Gastroesophageal sphincter (tissue), 4 donors: Measurements from ENCODE around the gene COTL1. TPM values are rescaled to one million over a fixed set of nuclear protein-coding genes. Genes with fewer than 3 reads are reported as not detected.
"Not testable (repeated sequence)": the region's sequence is repeated elsewhere in the genome, so short reads cannot be mapped to it uniquely, and the experiment has no call there.

Source experiments
- ATAC-seq: fragments of 150-250 bp; one replicate; pipeline ENCODE4 v1.9.1; 2016; ENCODE audit warnings: mild to moderate bottlenecking, moderate library complexity
- H3K27ac ChIP-seq, 4 donors: fragments of 200-600 bp; sonication (generic) in 3 of 4; 1 replicate in 3 of 4; 2 replicates in 1 of 4; pipeline ENCODE4 v1.5.1; 2016 to 2019
- H3K27me3 ChIP-seq: fragments of 200-600 bp; sonication (generic); one replicate; pipeline ENCODE4 v1.5.1; 2019
- H3K36me3 ChIP-seq, 2 donors: fragments of 200-600 bp; sonication (generic); one replicate each; pipeline ENCODE4 v1.5.1; 2019; ENCODE audit warnings: control low read depth in 1 of 2
- H3K4me1 ChIP-seq, 3 donors: fragments of 200-600 bp; sonication (generic); 1 replicate in 2 of 3; 2 replicates in 1 of 3; pipeline ENCODE4 v1.5.1; 2016 to 2019; ENCODE audit warnings: control low read depth in 2 of 3
- H3K4me3 ChIP-seq, 2 donors: fragments of 200-600 bp; sonication (generic); one replicate each; pipeline ENCODE4 v1.5.1; 2019; ENCODE audit warnings: mild to moderate bottlenecking in 1 of 2, moderate library complexity in 1 of 2
- H3K9me3 ChIP-seq, 3 donors: fragments of 200-600 bp; sonication (generic); one replicate each; pipeline ENCODE4 v1.5.1; 2017 to 2019; ENCODE audit warnings: control low read depth in 2 of 3
- EP300 ChIP-seq: sonication (generic); formaldehyde crosslinking; IDR thresholded peaks from one replicate; pipeline ENCODE4 v1.6.1; 2017; ENCODE audit warnings: antibody characterized with exemption, mild to moderate bottlenecking
- POLR2A ChIP-seq, 2 donors: fragments of 450-650 bp; IDR thresholded peaks; one replicate each; pipeline ENCODE4 v1.6.1; 2017; ENCODE audit warnings: antibody characterized with exemption in 2 of 2, mild to moderate bottlenecking in 2 of 2, moderate library complexity in 1 of 2
- POLR2AphosphoS5 ChIP-seq: sonication (generic); formaldehyde crosslinking; IDR thresholded peaks from one replicate; pipeline ENCODE4 v1.6.1; 2017; ENCODE audit warnings: antibody characterized with exemption
- WGBS, 2 donors: methylation state at CpG; one replicate each; pipeline ENCODE4 v1.1.5; 2018; ENCODE audit warnings: low coverage in 1 of 2; 5-methylcytosine and 5-hydroxymethylcytosine counted together
- total RNA-seq, 4 donors: library from RNA; depleted of rRNA; stranded (reverse); fragments of >200 nt; gene quantifications; one replicate each; pipeline ENCODE4 v1.1.0, GENCODE V29; 2016
- TF ChIP-seq, protein P1 (sequence below), 4 experiments: fragments of 200-600 bp in 2 of 4; fragments of 450-650 bp in 2 of 4; sonication (generic) in 1 of 4; IDR thresholded peaks; one replicate each; pipeline ENCODE4 v1.5.1; 2017 to 2019; ENCODE audit warnings: antibody characterized with exemption in 4 of 4, mild to moderate bottlenecking in 2 of 4, moderate library complexity in 2 of 4

COTL1 gene
- total RNA-seq, 4 donors from 2014 or later: 13.1 to 46.2 (median 37.3) TPM

DNA sequence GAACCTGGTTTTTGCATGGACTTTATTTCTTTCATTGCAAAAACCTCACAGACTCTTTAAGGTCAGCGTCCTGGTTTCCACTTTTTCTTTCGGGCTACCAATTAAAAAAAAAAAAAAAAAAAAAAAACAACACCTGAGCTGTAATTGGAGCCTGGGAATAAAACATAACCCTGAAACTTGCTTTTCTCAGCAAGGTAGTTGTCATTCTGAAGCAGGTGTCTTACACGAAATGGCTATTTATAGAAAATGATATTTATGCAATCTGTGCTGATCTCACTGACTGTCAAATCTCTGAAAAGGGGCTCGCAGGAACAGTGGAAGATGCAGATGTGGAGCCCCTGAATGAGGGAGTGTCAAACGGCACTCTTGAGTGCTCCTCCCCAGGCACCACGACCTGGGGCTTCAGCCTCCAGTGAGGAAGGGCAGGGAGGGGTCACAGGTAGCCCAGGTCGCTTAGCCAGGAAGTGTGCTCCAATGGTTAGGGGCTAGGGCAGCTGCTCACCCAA is 10.4 kb upstream of the COTL1 start:
- Histone ChIP-seq H3K4me1 (no peaks in the 10 kb centered on the region), H3K36me3 (no peaks in the 10 kb centered on the region), H3K27me3 (no peaks in the 10 kb centered on the region), H3K9me3 (no peaks in the 10 kb centered on the region), H3K4me3 (no peak overlapping the region), H3K27ac (no peak overlapping the region)
- TF ChIP-seq POLR2A (IDR thresholded peaks at IDR 0.05) (no peak), EP300 (no peak), POLR2AphosphoS5 (no peak)
- TF ChIP-seq, protein P1, sequence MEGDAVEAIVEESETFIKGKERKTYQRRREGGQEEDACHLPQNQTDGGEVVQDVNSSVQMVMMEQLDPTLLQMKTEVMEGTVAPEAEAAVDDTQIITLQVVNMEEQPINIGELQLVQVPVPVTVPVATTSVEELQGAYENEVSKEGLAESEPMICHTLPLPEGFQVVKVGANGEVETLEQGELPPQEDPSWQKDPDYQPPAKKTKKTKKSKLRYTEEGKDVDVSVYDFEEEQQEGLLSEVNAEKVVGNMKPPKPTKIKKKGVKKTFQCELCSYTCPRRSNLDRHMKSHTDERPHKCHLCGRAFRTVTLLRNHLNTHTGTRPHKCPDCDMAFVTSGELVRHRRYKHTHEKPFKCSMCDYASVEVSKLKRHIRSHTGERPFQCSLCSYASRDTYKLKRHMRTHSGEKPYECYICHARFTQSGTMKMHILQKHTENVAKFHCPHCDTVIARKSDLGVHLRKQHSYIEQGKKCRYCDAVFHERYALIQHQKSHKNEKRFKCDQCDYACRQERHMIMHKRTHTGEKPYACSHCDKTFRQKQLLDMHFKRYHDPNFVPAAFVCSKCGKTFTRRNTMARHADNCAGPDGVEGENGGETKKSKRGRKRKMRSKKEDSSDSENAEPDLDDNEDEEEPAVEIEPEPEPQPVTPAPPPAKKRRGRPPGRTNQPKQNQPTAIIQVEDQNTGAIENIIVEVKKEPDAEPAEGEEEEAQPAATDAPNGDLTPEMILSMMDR (IDR thresholded peaks at IDR 0.05): no peak
- no peak for ATAC-seq
- 46 to 64% methylated on average over 4 to 5 of the region's 7 CpGs for WGBS, 2 donors

DNA sequence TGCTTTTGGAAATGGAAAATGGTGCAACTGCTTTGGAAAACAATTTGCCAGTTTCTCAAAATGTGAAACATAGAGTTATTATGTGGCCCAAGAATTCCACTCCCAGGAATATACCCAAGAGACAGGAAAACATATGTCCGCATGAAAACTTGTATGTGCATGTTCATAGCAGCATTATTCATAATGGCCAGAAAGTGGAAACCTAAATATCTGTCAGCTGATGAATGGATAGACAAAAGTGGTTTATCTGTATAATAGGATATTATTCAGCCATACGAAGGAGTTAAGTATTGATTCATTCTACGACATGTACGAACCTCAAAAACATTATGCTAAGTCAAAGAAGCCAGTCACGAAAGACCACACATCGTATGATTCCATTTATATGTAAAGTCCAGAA is 7.7 kb upstream of the COTL1 start:
- Histone ChIP-seq H3K36me3 (no peaks in the 10 kb centered on the region), H3K4me1 (no peaks in the 10 kb centered on the region), H3K9me3 (no peaks in the 10 kb centered on the region), H3K4me3 (no peak overlapping the region), H3K27me3 (no peaks in the 10 kb centered on the region), H3K27ac (no peak overlapping the region)
- TF ChIP-seq, protein P1 (IDR thresholded peaks at IDR 0.05): no peak
- TF ChIP-seq POLR2A (IDR thresholded peaks at IDR 0.05): no peak
- no peak for TF ChIP-seq EP300
- TF ChIP-seq POLR2AphosphoS5: no peak
- 78 to 98% methylated on average over 5 to 6 of the region's 6 CpGs for WGBS, 2 donors
- ATAC-seq: no peak

DNA sequence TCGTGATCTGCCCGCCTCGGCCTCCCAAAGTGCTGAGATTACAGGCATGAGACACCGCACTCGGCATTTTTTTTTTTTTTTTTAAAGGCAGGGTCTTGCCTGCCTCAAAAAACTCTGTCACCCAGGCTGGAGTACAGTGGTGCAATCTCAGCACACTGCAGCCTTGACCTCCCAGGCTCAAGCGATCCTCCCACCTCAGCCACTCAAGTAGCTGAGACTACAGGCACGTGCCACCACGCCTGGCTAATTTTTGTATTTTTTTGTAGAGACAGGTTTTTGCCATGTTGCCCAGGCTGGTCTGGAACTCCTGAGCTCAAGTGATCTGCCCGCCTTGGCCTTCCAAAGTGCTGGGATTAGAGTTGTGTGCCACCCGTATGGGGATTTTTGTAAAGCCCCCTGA is 3.0 kb upstream of the COTL1 start:
- not testable (repeated sequence) for H3K4me3 ChIP-seq, H3K27me3 ChIP-seq, H3K9me3 ChIP-seq, H3K27ac ChIP-seq, H3K36me3 ChIP-seq, ATAC-seq
- peaks cover 0 to 28% (median 15%) of the 10 kb centered on the region in 3 donors for H3K4me1 ChIP-seq
- WGBS, 2 donors: 65 to 69% methylated on average over 4 to 5 of the region's 10 CpGs

DNA sequence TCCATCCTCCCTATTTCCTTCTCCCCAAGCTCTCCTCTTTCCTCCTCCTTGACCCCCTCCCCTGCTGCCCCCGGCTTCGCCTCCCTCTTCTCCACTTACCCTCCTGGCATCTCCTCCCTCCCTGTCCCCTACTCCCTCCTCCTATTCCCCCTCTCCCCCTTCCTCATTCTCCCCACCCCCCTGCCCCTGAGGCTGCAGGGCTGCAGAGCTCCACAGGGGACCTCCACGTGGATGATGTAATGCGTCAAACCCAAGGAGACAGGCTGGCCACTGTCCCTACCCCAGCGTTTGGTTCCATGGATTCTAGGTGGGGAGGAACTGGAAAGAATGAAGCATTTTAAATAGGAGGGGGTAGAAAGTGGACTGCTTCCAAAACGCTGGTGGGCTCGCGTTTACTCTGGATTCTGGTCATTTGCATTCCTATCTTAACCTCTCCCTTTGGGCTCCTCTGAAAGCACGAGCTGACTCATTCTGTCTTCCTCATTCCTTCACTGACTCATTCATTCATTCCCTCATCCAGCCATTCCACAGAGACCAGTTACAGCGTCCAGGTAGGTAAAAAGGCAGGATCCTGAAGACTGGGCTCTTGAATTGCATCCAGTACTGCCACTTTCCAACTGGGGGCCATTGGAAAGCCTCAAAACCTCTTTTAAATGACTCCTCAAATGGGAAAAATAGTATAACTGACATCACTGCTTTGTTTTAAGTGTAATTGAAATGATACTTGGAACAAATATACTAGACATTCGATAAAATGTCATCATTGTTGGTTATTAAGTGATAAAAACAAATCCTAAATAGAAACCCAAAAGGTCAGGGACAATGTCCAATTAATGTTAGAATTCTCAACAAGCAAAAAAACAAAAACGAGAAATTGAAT is 943 bp upstream of the COTL1 start:
- ATAC-seq: peak; percentile 31
- Histone ChIP-seq H3K27me3 (peaks cover 5% of the 10 kb centered on the region), H3K36me3 (no peaks in the 10 kb centered on the region), H3K27ac (peak overlapping the region in 3 of 4 donors; percentile 73 to 82 (median 80)), H3K4me3 (peak overlapping the region in 1 of 2 donors; percentile 74), H3K9me3 (no peaks in the 10 kb centered on the region), H3K4me1 (peaks cover 0 to 47% (median 22%) of the 10 kb centered on the region in 3 donors)
- 23 to 26% methylated on average over 6 to 10 of the region's 12 CpGs for WGBS, 2 donors
- TF ChIP-seq POLR2AphosphoS5 (peak; percentile 57), POLR2A (IDR thresholded peaks at IDR 0.05) (no peak), EP300 (no peak)
- TF ChIP-seq, protein P1 (IDR thresholded peaks at IDR 0.05): peak in 2 of 4 experiments; percentile 3 to 13

DNA sequence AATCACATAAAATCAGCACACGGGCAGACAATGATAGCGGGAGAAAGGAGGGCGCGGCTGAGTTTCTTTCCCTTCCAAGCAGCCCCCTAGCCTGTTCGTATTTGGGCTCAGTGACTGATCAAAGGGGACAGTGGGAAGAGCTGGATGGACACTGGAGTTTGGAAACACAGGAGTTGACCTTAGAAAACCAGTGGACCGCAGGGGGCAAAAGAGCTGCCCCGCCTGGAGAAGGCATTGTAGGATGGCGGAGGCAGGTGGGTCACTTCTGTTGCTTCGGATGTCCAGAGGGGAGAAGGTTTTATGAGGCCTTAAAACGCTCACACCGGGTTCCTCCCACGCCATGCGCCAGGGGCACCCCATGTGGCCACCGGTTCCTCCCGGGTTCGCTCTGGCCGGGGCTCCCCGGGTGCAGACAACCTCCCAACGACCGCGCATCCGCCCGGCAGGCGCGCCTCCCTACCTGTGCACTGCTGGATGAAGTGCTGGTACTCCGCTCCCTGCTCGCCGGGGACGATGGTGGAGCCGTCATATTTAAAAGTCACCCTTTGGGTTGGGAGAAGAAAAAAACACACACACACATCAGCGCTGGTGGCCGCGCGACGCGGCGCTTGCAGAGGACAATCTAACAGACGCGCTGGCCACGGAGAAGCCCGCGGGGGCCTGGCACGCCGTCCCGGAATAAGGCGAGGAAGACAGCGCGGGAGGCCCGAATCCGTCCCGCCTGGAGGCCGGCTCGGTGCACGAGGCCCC is 662 bp downstream of the COTL1 start:
- peak overlapping the region; percentile 45 to 74 for H3K4me3 ChIP-seq
- ATAC-seq: peak; percentile 4
- H3K27ac ChIP-seq: peak overlapping the region in 3 of 4 donors; percentile 80 to 82 (median 80)
- H3K27me3 ChIP-seq: peaks cover 5% of the 10 kb centered on the region
- no peaks in the 10 kb centered on the region for H3K36me3 ChIP-seq
- H3K9me3 ChIP-seq: no peaks in the 10 kb centered on the region
- no peak for TF ChIP-seq POLR2AphosphoS5
- no peak for TF ChIP-seq EP300
- TF ChIP-seq, protein P1 (IDR thresholded peaks at IDR 0.05): no peak
- no peak for TF ChIP-seq POLR2A (IDR thresholded peaks at IDR 0.05)
- H3K4me1 ChIP-seq: peaks cover 0 to 53% (median 25%) of the 10 kb centered on the region in 3 donors
- 5 to 27% methylated on average over 6 to 24 of the region's 54 CpGs for whole genome bisulfite sequencing, 2 donors
